HepG2 (cell line): ENCODE measurements around the gene CEP164. TPM values are rescaled to one million over a fixed set of nuclear protein-coding genes. Genes with fewer than 3 reads are reported as not detected.

Experiments used
- FIP1L1 ChIP-seq: fragments of 200-400 bp; formaldehyde crosslinking; IDR thresholded peaks from 2 replicates; pipeline ENCODE4 v1.6.1; 2018; ENCODE audit warnings: low read depth, mild to moderate bottlenecking, low read length, moderate library complexity, borderline replicate concordance; ENCODE audit not compliant: insufficient read depth
- GFI1 ChIP-seq: sonication (generic); formaldehyde crosslinking; IDR thresholded peaks from 2 replicates; pipeline ENCODE4 v1.5.0; 2020; ENCODE audit warnings: missing genetic modification reagents, mild to moderate bottlenecking, borderline replicate concordance
- GZF1 ChIP-seq: sonication (generic); formaldehyde crosslinking; IDR thresholded peaks from 2 replicates; pipeline ENCODE4 v1.5.1; 2020; ENCODE audit warnings: mild to moderate bottlenecking, missing genetic modification reagents
- HOXA3 ChIP-seq: sonication (generic); formaldehyde crosslinking; IDR thresholded peaks from 2 replicates; pipeline ENCODE4 v1.5.0; 2020; ENCODE audit warnings: missing genetic modification reagents
- KDM2A ChIP-seq: sonication (generic); formaldehyde crosslinking; IDR thresholded peaks from 2 replicates; pipeline ENCODE4 v1.4.0; 2020; ENCODE audit warnings: low read depth, missing genetic modification reagents, borderline replicate concordance
- LCORL ChIP-seq, 2 experiments: fragments of 450-650 bp in 1 of 2; sonication (generic) in 1 of 2; formaldehyde crosslinking in 1 of 2; IDR thresholded peaks; 2 replicates each; pipeline versions ENCODE4 v1.5.0 to v1.6.1; 2017 to 2020; ENCODE audit warnings: antibody characterized with exemption in 1 of 2, missing genetic modification reagents in 1 of 2
- RXRB ChIP-seq: IDR thresholded peaks from 2 replicates; pipeline ENCODE4 v1.6.1; 2016; ENCODE audit warnings: borderline replicate concordance, missing genetic modification reagents, missing compliant biosample characterization
- SRSF9 ChIP-seq: fragments of 200-400 bp; formaldehyde crosslinking; IDR thresholded peaks from 2 replicates; pipeline ENCODE4 v1.6.1; 2018; ENCODE audit warnings: borderline replicate concordance, mild to moderate bottlenecking, low read depth, low read length; ENCODE audit not compliant: insufficient read depth, poor library complexity, severe bottlenecking
- ZMYM4 ChIP-seq: sonication (generic); formaldehyde crosslinking; IDR thresholded peaks from 2 replicates; pipeline ENCODE4 v1.8.1; 2023; ENCODE audit warnings: mild to moderate bottlenecking, missing genetic modification reagents
- ZNF639 ChIP-seq: conservative IDR thresholded peaks from 2 replicates; pipeline ENCODE4 v1.6.1; 2018; ENCODE audit warnings: missing genetic modification reagents
- polyA plus RNA-seq, 8 experiments: library from polyadenylated mRNA; depleted of rRNA in 3 of 8; stranded (reverse) in 7 of 8; unstranded in 1 of 8; fragments of >200 nt; fragmentation: Illumina TruSeq in 4 of 8; extraction: Trizol in 4 of 8; gene quantifications; 2 replicates each; pipeline versions ENCODE4 v1.2.1 to v1.2.3, GENCODE V29; 2011 to 2016; ENCODE audit warnings: low read depth in 4 of 8, missing spikeins in 1 of 8, mixed read lengths in 1 of 8; ENCODE audit not compliant: insufficient read depth in 1 of 8
- total RNA-seq, 5 experiments: library from RNA; depleted of rRNA; stranded (reverse); fragments of >200 nt; fragmentation: Illumina TruSeq; extraction: Trizol; gene quantifications; 2 replicates each; pipeline ENCODE4 v1.2.3, GENCODE V29; 2016; ENCODE audit warnings: low read depth in 1 of 5
- TF ChIP-seq, protein P1 (sequence below): sonication (generic); formaldehyde crosslinking; IDR thresholded peaks from 2 replicates; pipeline ENCODE4 v1.4.0; 2020; ENCODE audit warnings: mild to moderate bottlenecking, missing genetic modification reagents
- TF ChIP-seq, protein P2 (sequence below): sonication (generic); formaldehyde crosslinking; IDR thresholded peaks from 2 replicates; pipeline ENCODE4 v1.4.0; 2020; ENCODE audit warnings: missing genetic modification reagents
- TF ChIP-seq, protein P3 (sequence below): sonication (generic); formaldehyde crosslinking; IDR thresholded peaks from 2 replicates; pipeline ENCODE4 v1.9.0; 2021; ENCODE audit warnings: missing genetic modification reagents, borderline replicate concordance

The CEP164 gene
- total and polyA plus RNA-seq, 2 of the 13 experiments (the other 11 are each of a cell fraction or from before 2014, with no cell fraction given), result 11.4 to 15.2 TPM

GRCh38 chr11:117299351-117300282 is 28.0 kb upstream of the CEP164 start (continued):
- peak; percentile 39; the same call in 1 of the 2 replicates for TF ChIP-seq RXRB
- TF ChIP-seq GFI1 (CRISPR knock-in tag), result no peak; the same call in 1 of the 2 replicates
- TF ChIP-seq, protein P1, sequence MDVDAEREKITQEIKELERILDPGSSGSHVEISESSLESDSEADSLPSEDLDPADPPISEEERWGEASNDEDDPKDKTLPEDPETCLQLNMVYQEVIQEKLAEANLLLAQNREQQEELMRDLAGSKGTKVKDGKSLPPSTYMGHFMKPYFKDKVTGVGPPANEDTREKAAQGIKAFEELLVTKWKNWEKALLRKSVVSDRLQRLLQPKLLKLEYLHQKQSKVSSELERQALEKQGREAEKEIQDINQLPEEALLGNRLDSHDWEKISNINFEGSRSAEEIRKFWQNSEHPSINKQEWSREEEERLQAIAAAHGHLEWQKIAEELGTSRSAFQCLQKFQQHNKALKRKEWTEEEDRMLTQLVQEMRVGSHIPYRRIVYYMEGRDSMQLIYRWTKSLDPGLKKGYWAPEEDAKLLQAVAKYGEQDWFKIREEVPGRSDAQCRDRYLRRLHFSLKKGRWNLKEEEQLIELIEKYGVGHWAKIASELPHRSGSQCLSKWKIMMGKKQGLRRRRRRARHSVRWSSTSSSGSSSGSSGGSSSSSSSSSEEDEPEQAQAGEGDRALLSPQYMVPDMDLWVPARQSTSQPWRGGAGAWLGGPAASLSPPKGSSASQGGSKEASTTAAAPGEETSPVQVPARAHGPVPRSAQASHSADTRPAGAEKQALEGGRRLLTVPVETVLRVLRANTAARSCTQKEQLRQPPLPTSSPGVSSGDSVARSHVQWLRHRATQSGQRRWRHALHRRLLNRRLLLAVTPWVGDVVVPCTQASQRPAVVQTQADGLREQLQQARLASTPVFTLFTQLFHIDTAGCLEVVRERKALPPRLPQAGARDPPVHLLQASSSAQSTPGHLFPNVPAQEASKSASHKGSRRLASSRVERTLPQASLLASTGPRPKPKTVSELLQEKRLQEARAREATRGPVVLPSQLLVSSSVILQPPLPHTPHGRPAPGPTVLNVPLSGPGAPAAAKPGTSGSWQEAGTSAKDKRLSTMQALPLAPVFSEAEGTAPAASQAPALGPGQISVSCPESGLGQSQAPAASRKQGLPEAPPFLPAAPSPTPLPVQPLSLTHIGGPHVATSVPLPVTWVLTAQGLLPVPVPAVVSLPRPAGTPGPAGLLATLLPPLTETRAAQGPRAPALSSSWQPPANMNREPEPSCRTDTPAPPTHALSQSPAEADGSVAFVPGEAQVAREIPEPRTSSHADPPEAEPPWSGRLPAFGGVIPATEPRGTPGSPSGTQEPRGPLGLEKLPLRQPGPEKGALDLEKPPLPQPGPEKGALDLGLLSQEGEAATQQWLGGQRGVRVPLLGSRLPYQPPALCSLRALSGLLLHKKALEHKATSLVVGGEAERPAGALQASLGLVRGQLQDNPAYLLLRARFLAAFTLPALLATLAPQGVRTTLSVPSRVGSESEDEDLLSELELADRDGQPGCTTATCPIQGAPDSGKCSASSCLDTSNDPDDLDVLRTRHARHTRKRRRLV (CRISPR knock-in tag), result 0 out of 2 replicates have a peak, but pooled peaks have one; percentile 60
- TF ChIP-seq LCORL (IDR thresholded peaks at IDR 0.05), result no peak
- TF ChIP-seq LCORL (CRISPR knock-in tag; IDR thresholded peaks at IDR 0.05), result peak; percentile 58; the same call in 1 of the 2 replicates
- TF ChIP-seq, protein P2, sequence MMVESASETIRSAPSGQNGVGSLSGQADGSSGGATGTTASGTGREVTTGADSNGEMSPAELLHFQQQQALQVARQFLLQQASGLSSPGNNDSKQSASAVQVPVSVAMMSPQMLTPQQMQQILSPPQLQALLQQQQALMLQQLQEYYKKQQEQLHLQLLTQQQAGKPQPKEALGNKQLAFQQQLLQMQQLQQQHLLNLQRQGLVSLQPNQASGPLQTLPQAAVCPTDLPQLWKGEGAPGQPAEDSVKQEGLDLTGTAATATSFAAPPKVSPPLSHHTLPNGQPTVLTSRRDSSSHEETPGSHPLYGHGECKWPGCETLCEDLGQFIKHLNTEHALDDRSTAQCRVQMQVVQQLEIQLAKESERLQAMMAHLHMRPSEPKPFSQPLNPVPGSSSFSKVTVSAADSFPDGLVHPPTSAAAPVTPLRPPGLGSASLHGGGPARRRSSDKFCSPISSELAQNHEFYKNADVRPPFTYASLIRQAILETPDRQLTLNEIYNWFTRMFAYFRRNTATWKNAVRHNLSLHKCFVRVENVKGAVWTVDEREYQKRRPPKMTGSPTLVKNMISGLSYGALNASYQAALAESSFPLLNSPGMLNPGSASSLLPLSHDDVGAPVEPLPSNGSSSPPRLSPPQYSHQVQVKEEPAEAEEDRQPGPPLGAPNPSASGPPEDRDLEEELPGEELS, result peak; percentile 55
- peak; percentile 57; the same call in 1 of the 2 replicates for TF ChIP-seq ZMYM4 (CRISPR knock-in tag)
- TF ChIP-seq, protein P3, sequence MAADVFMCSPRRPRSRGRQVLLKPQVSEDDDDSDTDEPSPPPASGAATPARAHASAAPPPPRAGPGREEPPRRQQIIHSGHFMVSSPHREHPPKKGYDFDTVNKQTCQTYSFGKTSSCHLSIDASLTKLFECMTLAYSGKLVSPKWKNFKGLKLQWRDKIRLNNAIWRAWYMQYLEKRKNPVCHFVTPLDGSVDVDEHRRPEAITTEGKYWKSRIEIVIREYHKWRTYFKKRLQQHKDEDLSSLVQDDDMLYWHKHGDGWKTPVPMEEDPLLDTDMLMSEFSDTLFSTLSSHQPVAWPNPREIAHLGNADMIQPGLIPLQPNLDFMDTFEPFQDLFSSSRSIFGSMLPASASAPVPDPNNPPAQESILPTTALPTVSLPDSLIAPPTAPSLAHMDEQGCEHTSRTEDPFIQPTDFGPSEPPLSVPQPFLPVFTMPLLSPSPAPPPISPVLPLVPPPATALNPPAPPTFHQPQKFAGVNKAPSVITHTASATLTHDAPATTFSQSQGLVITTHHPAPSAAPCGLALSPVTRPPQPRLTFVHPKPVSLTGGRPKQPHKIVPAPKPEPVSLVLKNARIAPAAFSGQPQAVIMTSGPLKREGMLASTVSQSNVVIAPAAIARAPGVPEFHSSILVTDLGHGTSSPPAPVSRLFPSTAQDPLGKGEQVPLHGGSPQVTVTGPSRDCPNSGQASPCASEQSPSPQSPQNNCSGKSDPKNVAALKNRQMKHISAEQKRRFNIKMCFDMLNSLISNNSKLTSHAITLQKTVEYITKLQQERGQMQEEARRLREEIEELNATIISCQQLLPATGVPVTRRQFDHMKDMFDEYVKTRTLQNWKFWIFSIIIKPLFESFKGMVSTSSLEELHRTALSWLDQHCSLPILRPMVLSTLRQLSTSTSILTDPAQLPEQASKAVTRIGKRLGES (CRISPR knock-in tag), result no peak
- no peak for TF ChIP-seq FIP1L1
- TF ChIP-seq HOXA3, result peak; percentile 64
- no peak for TF ChIP-seq SRSF9
- no peak for TF ChIP-seq ZNF639 (CRISPR knock-in tag)
- TF ChIP-seq KDM2A, result no peak
- TF ChIP-seq GZF1 (CRISPR knock-in tag), result peak; percentile 24; the same call in 1 of the 2 replicates
